HepG2 (cell line): Measurements from ENCODE around the gene HS3ST5. TPM values are rescaled to one million over a fixed set of nuclear protein-coding genes. Genes with fewer than 3 reads are reported as not detected.

ENCODE experiments used
- NFYB ChIP-seq: sonication (generic); formaldehyde crosslinking; IDR thresholded peaks from 2 replicates; pipeline ENCODE4 v1.4.0; 2020; ENCODE audit warnings: missing genetic modification reagents
- SIX4 ChIP-seq: sonication (generic); formaldehyde crosslinking; IDR thresholded peaks from 2 replicates; pipeline ENCODE4 v1.4.0; 2020; ENCODE audit warnings: missing genetic modification reagents
- ZNF333 ChIP-seq: sonication (generic); formaldehyde crosslinking; IDR thresholded peaks from 2 replicates; pipeline ENCODE4 v1.4.0; 2020; ENCODE audit warnings: mild to moderate bottlenecking, missing genetic modification reagents, borderline replicate concordance
- polyA plus RNA-seq, 8 experiments: library from polyadenylated mRNA; depleted of rRNA in 3 of 8; stranded (reverse) in 7 of 8; unstranded in 1 of 8; fragments of >200 nt; fragmentation: Illumina TruSeq in 4 of 8; extraction: Trizol in 4 of 8; gene quantifications; 2 replicates each; pipeline versions ENCODE4 v1.2.1 to v1.2.3, GENCODE V29; 2011 to 2016; ENCODE audit warnings: low read depth in 4 of 8, missing spikeins in 1 of 8, mixed read lengths in 1 of 8; ENCODE audit not compliant: insufficient read depth in 1 of 8
- total RNA-seq, 5 experiments: library from RNA; depleted of rRNA; stranded (reverse); fragments of >200 nt; fragmentation: Illumina TruSeq; extraction: Trizol; gene quantifications; 2 replicates each; pipeline ENCODE4 v1.2.3, GENCODE V29; 2016; ENCODE audit warnings: low read depth in 1 of 5
- TF ChIP-seq, protein P1 (sequence below), 2 experiments: sonication (generic) in 1 of 2; formaldehyde crosslinking in 1 of 2; IDR thresholded peaks; 2 replicates each; pipeline versions ENCODE4 v1.6.1 to v1.9.0; 2014 to 2022; ENCODE audit warnings: antibody characterized with exemption in 1 of 2, borderline replicate concordance in 1 of 2, inconsistent platforms in 1 of 2, low read depth in 1 of 2, missing genetic modification reagents in 1 of 2
- TF ChIP-seq, protein P2 (sequence below): sonication (generic); formaldehyde crosslinking; IDR thresholded peaks from 2 replicates; pipeline ENCODE4 v1.8.0; 2022; ENCODE audit warnings: missing genetic modification reagents, low read depth, mild to moderate bottlenecking, borderline replicate concordance
- TF ChIP-seq, protein P3 (sequence below): IDR thresholded peaks from 2 replicates; pipeline ENCODE4 v1.6.1; 2016; ENCODE audit warnings: low read depth, missing genetic modification reagents, missing compliant biosample characterization
- TF ChIP-seq, protein P4 (sequence below): sonication (generic); formaldehyde crosslinking; IDR thresholded peaks from 2 replicates; pipeline ENCODE4 v1.5.0; 2020; ENCODE audit warnings: mild to moderate bottlenecking, missing genetic modification reagents, borderline replicate concordance
- TF ChIP-seq, protein P5 (sequence below): sonication (generic); formaldehyde crosslinking; IDR thresholded peaks from 2 replicates; pipeline ENCODE4 v1.8.1; 2022; ENCODE audit warnings: mild to moderate bottlenecking, missing genetic modification reagents

Gene HS3ST5
- total and polyA plus RNA-seq, 2 of the 13 experiments (the other 11 are each of a cell fraction or from before 2014, with no cell fraction given), result 1.1 to 1.6 TPM

DNA sequence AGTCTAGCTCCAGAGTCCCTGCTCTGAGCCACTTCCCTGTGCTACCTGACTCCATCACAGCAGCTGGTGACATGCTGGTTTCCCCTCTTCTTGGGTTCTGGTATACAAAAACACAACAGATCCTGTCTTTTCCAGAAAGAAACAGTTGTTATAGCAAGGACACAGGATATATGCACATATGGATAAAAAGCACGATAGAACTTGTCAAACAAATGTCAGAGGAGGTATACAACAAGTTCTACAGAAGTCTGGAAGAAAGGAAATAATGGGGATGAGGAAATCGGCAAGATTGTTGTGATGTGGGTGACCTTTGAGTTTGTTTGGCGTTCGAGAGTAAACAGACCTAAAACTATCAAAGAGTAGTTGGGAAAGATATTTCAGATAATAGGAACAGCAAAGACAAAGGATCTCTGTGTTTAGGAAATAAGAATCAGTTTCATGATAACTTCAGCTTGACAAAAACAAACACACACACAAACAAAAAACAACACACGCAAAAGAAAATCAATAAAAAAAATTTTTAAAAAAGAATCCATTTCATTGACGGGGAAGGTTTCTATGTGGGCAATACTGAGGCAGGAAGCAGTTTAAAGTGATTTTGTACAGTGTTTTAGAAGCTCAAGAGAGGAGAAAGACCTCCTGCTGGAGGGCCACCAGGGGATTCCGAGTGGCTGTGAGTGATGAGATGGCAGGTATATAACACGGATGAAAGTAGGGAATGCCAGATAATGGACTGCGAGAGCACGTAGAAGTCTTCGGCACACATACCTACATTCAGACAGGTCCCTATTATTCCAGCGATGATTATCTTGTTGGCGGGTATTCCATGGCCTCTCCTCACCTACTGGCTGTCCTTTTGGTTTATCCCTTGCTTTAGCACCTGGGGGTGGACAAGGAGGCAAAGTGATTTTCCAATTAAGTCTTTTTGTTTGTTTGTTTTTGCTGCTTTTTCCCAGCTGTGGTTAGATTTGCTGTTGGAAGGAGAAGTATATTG, 174.9 kb downstream of the HS3ST5 start (continued):
- TF ChIP-seq, protein P1, sequence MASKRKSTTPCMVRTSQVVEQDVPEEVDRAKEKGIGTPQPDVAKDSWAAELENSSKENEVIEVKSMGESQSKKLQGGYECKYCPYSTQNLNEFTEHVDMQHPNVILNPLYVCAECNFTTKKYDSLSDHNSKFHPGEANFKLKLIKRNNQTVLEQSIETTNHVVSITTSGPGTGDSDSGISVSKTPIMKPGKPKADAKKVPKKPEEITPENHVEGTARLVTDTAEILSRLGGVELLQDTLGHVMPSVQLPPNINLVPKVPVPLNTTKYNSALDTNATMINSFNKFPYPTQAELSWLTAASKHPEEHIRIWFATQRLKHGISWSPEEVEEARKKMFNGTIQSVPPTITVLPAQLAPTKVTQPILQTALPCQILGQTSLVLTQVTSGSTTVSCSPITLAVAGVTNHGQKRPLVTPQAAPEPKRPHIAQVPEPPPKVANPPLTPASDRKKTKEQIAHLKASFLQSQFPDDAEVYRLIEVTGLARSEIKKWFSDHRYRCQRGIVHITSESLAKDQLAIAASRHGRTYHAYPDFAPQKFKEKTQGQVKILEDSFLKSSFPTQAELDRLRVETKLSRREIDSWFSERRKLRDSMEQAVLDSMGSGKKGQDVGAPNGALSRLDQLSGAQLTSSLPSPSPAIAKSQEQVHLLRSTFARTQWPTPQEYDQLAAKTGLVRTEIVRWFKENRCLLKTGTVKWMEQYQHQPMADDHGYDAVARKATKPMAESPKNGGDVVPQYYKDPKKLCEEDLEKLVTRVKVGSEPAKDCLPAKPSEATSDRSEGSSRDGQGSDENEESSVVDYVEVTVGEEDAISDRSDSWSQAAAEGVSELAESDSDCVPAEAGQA (IDR thresholded peaks at IDR 0.05; ENCODE audit: low read depth), result 0 out of 2 replicates have a peak, but pooled peaks have one; percentile 26
- TF ChIP-seq, protein P1 (CRISPR knock-in tag; IDR thresholded peaks at IDR 0.05; ENCODE audit: borderline replicate concordance), result no peak
- TF ChIP-seq, protein P2, sequence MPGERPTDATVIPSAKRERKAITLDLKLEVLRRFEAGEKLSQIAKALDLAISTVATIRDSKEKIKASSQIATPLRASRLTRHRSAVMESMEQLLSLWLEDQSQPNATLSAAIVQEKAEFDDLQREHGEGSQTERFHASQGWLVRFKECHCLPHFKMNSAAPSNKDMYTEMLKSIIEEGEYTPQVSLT (CRISPR knock-in tag), result no peak
- TF ChIP-seq, protein P3, sequence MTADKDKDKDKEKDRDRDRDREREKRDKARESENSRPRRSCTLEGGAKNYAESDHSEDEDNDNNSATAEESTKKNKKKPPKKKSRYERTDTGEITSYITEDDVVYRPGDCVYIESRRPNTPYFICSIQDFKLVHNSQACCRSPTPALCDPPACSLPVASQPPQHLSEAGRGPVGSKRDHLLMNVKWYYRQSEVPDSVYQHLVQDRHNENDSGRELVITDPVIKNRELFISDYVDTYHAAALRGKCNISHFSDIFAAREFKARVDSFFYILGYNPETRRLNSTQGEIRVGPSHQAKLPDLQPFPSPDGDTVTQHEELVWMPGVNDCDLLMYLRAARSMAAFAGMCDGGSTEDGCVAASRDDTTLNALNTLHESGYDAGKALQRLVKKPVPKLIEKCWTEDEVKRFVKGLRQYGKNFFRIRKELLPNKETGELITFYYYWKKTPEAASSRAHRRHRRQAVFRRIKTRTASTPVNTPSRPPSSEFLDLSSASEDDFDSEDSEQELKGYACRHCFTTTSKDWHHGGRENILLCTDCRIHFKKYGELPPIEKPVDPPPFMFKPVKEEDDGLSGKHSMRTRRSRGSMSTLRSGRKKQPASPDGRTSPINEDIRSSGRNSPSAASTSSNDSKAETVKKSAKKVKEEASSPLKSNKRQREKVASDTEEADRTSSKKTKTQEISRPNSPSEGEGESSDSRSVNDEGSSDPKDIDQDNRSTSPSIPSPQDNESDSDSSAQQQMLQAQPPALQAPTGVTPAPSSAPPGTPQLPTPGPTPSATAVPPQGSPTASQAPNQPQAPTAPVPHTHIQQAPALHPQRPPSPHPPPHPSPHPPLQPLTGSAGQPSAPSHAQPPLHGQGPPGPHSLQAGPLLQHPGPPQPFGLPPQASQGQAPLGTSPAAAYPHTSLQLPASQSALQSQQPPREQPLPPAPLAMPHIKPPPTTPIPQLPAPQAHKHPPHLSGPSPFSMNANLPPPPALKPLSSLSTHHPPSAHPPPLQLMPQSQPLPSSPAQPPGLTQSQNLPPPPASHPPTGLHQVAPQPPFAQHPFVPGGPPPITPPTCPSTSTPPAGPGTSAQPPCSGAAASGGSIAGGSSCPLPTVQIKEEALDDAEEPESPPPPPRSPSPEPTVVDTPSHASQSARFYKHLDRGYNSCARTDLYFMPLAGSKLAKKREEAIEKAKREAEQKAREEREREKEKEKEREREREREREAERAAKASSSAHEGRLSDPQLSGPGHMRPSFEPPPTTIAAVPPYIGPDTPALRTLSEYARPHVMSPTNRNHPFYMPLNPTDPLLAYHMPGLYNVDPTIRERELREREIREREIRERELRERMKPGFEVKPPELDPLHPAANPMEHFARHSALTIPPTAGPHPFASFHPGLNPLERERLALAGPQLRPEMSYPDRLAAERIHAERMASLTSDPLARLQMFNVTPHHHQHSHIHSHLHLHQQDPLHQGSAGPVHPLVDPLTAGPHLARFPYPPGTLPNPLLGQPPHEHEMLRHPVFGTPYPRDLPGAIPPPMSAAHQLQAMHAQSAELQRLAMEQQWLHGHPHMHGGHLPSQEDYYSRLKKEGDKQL (CRISPR knock-in tag), result peak; percentile 91
- TF ChIP-seq, protein P4, sequence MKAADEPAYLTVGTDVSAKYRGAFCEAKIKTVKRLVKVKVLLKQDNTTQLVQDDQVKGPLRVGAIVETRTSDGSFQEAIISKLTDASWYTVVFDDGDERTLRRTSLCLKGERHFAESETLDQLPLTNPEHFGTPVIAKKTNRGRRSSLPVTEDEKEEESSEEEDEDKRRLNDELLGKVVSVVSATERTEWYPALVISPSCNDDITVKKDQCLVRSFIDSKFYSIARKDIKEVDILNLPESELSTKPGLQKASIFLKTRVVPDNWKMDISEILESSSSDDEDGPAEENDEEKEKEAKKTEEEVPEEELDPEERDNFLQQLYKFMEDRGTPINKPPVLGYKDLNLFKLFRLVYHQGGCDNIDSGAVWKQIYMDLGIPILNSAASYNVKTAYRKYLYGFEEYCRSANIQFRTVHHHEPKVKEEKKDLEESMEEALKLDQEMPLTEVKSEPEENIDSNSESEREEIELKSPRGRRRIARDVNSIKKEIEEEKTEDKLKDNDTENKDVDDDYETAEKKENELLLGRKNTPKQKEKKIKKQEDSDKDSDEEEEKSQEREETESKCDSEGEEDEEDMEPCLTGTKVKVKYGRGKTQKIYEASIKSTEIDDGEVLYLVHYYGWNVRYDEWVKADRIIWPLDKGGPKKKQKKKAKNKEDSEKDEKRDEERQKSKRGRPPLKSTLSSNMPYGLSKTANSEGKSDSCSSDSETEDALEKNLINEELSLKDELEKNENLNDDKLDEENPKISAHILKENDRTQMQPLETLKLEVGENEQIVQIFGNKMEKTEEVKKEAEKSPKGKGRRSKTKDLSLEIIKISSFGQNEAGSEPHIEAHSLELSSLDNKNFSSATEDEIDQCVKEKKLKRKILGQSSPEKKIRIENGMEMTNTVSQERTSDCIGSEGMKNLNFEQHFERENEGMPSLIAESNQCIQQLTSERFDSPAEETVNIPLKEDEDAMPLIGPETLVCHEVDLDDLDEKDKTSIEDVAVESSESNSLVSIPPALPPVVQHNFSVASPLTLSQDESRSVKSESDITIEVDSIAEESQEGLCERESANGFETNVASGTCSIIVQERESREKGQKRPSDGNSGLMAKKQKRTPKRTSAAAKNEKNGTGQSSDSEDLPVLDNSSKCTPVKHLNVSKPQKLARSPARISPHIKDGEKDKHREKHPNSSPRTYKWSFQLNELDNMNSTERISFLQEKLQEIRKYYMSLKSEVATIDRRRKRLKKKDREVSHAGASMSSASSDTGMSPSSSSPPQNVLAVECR (CRISPR knock-in tag), result no peak
- TF ChIP-seq ZNF333 (CRISPR knock-in tag), result no peak
- TF ChIP-seq NFYB (CRISPR knock-in tag), result no peak
- 0 out of 2 replicates have a peak, but pooled peaks have one; percentile 63 for TF ChIP-seq SIX4 (CRISPR knock-in tag)
- TF ChIP-seq, protein P5, sequence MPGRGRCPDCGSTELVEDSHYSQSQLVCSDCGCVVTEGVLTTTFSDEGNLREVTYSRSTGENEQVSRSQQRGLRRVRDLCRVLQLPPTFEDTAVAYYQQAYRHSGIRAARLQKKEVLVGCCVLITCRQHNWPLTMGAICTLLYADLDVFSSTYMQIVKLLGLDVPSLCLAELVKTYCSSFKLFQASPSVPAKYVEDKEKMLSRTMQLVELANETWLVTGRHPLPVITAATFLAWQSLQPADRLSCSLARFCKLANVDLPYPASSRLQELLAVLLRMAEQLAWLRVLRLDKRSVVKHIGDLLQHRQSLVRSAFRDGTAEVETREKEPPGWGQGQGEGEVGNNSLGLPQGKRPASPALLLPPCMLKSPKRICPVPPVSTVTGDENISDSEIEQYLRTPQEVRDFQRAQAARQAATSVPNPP, result no peak
